ENCODE results near the gene RPS6KA2.
"Not testable (repeated sequence)": the region's sequence is repeated elsewhere in the genome, so short reads cannot be mapped to it uniquely, and the experiment has no call there.

Gene RPS6KA2

GRCh38 chr6:166382933-166383801 is 243.9 kb downstream of the RPS6KA2 start, which contains the start of gene MPC1:
Gene MPC1 (minus strand): TSS chr6:166382940. CDS start chr6:166382876, 64 bp downstream.
- DNase-seq = peak; percentile 77 to 82

DNA sequence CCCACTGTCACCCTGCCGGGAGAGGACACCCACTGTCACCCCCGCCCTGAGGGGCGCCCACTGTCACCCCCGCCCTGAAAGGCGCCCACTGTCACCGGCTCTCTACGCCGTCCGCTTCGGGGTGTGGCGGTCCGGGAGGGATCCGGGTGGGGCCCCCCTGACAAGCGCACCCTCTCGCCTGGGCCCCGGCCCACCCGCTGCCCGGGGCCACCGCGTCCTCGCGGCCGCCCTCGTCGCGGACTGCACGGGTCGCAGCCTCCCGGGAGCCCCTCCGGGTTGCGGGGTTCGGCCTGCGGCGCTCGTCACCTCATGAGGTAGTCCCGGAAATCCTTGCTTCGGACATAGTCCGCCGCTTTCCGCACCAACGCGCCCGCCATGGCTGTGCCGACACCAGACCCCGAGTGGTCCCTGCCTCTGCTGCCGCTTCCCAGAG is 244.5 kb downstream of the RPS6KA2 start:
- DNase-seq = no peak

DNA sequence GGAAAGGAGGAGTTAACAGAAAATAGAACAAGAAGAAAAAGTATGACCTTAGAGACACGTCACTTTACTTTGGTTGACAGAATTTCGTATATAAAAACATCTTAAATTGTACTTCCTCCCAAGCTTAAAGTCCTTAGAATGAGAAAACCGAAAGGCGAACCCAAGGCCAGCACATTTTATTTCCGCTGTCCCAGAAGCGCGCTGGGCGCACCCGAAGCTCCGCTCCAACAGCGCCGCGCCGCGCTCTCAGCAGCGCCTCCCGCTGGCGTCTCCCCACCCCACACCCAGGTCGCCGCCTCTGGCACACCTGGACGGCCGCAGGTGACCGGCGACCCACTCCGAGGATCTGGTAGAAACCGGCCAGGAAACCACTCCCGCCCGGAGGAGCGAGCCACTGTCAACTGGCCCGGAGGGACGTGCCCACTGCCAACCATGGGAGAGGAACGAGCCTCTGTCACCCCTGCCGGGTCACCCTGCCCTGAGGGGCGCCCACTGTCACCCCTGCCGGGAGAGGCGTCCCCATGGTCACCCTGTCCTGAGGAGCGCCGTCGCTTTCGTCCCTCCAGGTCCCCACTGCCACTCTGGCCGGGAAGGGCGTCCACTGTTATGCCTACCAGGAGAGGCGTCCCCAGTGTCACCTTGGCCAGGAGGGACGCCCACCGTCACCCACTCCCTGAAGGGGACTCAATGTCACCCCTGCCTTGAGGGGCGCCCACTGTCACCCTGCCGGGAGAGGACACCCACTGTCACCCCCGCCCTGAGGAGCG is 245.1 kb downstream of the RPS6KA2 start:
- no peak for DNase-seq

GRCh38 chr6:166381381-166381732 is 245.7 kb downstream of the RPS6KA2 start:
- DNase-seq = no peak

DNA sequence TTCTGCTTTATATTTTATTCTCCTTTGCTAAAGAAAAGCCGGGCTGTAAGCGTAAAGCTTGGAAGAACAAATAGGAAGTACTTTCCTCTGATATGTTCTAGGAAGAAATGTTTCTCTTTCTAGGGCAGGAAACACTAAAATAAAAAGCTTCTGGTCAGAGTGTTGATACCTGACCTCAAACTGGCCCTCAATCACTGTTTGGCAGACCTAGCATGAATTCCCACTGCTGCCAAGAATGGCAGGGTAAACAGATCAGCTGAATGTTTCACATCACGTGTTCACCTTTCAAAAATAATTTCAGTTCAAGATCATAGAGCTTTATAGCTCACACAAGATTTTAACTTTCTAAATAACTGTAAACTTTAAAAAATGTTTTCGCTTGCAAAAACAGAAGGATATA is 247.3 kb downstream of the RPS6KA2 start:
- no peak for DNase-seq

DNA sequence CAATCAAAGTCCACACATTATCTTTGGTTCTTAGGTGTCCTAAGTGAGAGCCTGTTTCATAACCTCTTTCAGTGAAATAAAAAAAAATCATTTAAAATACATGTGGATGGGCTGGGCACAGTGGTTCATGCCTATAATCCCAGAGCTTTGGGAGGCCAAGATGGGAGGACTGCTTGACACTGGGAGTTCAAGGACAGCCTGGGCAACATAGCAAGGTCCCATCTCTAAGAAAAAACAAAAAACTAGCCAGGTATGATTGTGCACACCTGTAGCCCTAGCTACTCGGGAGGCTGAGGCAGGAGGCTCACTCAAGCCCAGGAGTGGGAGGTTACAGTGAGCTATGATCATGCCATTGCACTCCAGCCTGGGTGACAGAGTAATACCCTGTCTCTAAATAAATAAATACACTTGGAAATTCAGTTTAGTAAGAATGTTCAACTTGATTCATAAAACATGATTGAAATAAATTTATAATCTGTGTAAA is 247.9 kb downstream of the RPS6KA2 start:
- DNase-seq = no peak

DNA sequence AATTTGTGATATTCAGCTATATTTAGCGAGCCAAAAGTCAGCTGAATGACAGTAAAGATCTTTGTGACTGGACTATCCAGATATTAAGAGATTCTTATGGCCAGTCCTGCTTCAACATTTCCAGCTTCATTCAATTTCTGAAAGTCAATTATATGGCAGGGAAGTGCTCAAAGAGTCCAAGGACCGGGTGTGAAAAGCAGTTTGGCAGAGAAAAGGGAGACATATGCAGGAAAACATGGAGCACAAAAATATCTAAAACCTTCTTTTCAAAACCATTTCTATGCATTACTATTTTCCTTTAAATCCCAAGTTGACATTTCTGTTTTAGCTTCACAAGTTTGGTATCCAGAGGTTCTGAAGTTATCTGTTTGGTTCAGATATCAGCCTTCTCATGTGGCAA is 249.3 kb downstream of the RPS6KA2 start:
- DNase-seq = no peak

- DNase-seq = no peak
Observed at GRCh38 chr6:166375013-166375412, 252.0 kb downstream of the RPS6KA2 start.

GRCh38 chr6:166370489-166370888 is 256.6 kb downstream of the RPS6KA2 start:
- DNase-seq = no peak

- DNase-seq = no peak
Observed at GRCh38 chr6:166369782-166370181, 257.3 kb downstream of the RPS6KA2 start.

- no peak for DNase-seq
Observed at GRCh38 chr6:166366921-166367320, 260.1 kb downstream of the RPS6KA2 start.

- DNase-seq = no peak
Observed at GRCh38 chr6:166365806-166366205, 261.2 kb downstream of the RPS6KA2 start.

GRCh38 chr6:166365221-166365620 is 261.8 kb downstream of the RPS6KA2 start:
- no peak for DNase-seq

DNA sequence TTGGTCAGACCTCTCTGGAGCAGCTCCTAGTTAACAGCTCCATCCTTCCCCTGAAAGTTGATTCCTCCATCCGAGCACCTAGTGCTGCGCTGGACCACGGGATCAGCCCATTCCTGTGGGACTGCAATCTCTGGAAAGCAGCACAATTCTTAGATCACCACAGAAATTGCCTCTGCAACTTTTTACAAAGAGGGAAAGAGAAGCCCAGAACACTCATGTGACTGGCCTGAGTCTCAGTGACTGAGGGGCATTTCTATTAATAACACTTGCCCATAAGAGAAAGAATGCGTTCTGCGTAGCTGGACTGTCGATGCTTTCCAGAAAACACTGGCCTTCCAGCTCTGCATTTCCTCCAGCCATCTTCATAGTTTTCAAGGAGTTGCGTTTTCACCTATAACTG is 262.6 kb downstream of the RPS6KA2 start:
- no peak for DNase-seq

GRCh38 chr6:166362427-166362826 is 264.6 kb downstream of the RPS6KA2 start:
- not testable (repeated sequence) for DNase-seq

DNA sequence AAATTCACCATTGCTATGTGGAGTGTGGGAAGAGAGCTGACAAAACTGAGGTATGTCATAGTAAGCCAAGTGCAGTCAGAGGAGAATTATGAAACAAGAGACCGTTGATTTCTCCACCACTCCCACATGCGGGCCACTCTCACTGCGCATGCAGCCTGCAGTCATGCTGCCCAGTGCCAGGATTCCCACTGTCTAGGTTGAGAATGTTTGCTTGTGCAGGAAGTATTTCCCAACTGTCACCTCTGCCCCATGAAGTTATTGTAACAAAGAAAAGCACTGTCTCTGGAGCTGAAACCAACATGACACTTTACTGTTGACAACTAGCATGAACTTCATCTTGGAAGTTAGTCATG is 266.0 kb downstream of the RPS6KA2 start:
- no peak for DNase-seq

GRCh38 chr6:166360243-166361076 is 266.6 kb downstream of the RPS6KA2 start:
- no peak for DNase-seq

All from cerebellar nuclear complex (tissue), 1 donor.